ENCODE results near the gene OBSL1. TPM values are rescaled to one million over a fixed set of nuclear protein-coding genes. Genes with fewer than 3 reads are reported as not detected.

The OBSL1 gene
- total RNA-seq, 1 experiment from 2014 or later = 25.5 TPM

DNA sequence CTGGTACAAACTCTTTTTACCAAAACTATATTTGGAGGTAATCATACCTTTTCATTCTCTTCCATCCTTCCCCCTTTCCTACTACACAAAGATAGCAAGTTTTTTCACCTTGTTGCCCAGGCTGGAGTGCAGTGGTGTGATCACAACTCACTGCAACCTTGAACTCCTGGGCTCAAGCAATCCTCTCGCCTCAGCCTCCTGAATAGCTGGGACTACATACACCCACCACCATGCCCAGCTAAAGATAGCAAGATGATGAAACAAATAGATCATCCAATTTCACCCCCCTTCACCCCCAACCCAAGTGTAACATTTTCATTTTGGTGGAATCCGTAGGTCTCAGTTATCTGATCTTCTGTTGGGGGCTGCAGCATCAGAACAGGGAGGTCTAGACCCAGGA, 21.8 kb upstream of the OBSL1 start:
- no peak for ATAC-seq
- CTCF ChIA-PET = no interaction called here

DNA sequence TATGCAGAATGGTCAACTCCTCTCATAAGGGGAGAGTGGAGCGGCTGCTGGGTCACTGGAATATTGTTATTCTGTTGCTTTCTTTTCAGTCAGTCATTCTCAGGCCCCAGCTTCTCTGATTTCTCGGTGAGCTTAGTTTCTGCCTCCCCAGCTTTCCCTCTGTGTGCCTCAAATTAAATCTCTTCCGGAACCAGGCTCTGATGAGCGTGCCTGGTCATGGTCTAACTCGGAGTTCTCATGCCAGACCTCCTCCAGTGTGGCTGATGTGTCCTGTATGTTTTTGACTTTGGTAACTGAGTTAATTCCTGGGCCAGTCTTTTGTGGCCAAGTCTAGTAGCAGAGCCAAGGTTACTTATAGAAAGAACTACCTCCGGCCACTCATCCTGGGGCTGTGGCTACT, 21.4 kb upstream of the OBSL1 start:
- H3K4me1 ChIP-seq (ENCODE audit: control insufficient read depth, insufficient read depth, low read length) = 0 out of 2 replicates have a peak, but pooled peaks cover 3% of the 10 kb centered on the region
- CTCF ChIA-PET = no interaction called here
- in situ Hi-C loops (cut with HindIII; ENCODE audit: low pct_unique_long_range_greater_than_20kb, low sequenced_read_pairs) (no loop called here), intact Hi-C loops (cut with micrococcal nuclease; ENCODE audit: unreplicated experiment) (no loop called here)
- no peaks in the 10 kb centered on the region for H3K36me3 ChIP-seq (ENCODE audit: control insufficient read depth, insufficient read depth, low read length)
- POLR2A ChIA-PET = interaction anchor here (0.5 kb wide), 1 partner anchor 9 kb away, joined by 3 read pairs; no protein-coding TSS in a partner anchor
- ATAC-seq (no peak), DNase-seq (ENCODE audit: low read depth, low spot score) (no peak)
- no peaks in the 10 kb centered on the region for H3K9me3 ChIP-seq (ENCODE audit: control insufficient read depth, insufficient read depth, low read depth, low read length)
- TF ChIP-seq TCF7L2 (IDR thresholded peaks at IDR 0.05; ENCODE audit: low read depth, low read length) = no peak
- TF ChIP-seq POLR2AphosphoS5 (IDR thresholded peaks at IDR 0.05; ENCODE audit: low read depth, low read length) = no peak
- TF ChIP-seq, protein P1, sequence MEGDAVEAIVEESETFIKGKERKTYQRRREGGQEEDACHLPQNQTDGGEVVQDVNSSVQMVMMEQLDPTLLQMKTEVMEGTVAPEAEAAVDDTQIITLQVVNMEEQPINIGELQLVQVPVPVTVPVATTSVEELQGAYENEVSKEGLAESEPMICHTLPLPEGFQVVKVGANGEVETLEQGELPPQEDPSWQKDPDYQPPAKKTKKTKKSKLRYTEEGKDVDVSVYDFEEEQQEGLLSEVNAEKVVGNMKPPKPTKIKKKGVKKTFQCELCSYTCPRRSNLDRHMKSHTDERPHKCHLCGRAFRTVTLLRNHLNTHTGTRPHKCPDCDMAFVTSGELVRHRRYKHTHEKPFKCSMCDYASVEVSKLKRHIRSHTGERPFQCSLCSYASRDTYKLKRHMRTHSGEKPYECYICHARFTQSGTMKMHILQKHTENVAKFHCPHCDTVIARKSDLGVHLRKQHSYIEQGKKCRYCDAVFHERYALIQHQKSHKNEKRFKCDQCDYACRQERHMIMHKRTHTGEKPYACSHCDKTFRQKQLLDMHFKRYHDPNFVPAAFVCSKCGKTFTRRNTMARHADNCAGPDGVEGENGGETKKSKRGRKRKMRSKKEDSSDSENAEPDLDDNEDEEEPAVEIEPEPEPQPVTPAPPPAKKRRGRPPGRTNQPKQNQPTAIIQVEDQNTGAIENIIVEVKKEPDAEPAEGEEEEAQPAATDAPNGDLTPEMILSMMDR (IDR thresholded peaks at IDR 0.05) = no peak
- no peak for TF ChIP-seq SIN3A (IDR thresholded peaks at IDR 0.05; ENCODE audit: borderline replicate concordance, insufficient read depth, low read depth, low read length)
- TF ChIP-seq, protein P2, sequence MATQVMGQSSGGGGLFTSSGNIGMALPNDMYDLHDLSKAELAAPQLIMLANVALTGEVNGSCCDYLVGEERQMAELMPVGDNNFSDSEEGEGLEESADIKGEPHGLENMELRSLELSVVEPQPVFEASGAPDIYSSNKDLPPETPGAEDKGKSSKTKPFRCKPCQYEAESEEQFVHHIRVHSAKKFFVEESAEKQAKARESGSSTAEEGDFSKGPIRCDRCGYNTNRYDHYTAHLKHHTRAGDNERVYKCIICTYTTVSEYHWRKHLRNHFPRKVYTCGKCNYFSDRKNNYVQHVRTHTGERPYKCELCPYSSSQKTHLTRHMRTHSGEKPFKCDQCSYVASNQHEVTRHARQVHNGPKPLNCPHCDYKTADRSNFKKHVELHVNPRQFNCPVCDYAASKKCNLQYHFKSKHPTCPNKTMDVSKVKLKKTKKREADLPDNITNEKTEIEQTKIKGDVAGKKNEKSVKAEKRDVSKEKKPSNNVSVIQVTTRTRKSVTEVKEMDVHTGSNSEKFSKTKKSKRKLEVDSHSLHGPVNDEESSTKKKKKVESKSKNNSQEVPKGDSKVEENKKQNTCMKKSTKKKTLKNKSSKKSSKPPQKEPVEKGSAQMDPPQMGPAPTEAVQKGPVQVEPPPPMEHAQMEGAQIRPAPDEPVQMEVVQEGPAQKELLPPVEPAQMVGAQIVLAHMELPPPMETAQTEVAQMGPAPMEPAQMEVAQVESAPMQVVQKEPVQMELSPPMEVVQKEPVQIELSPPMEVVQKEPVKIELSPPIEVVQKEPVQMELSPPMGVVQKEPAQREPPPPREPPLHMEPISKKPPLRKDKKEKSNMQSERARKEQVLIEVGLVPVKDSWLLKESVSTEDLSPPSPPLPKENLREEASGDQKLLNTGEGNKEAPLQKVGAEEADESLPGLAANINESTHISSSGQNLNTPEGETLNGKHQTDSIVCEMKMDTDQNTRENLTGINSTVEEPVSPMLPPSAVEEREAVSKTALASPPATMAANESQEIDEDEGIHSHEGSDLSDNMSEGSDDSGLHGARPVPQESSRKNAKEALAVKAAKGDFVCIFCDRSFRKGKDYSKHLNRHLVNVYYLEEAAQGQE (IDR thresholded peaks at IDR 0.05; ENCODE audit: insufficient read depth in 1 of 2, low read depth in 2 of 2, low read length in 1 of 2) = no peak
- no peaks in the 10 kb centered on the region for H3K27me3 ChIP-seq (ENCODE audit: control insufficient read depth, insufficient read depth, low read length)
- no peak overlapping the region for H3K27ac ChIP-seq (ENCODE audit: low read length)
- BruUV-seq (replicated peaks) = no TSS peak
- no peak overlapping the region for H3K4me3 ChIP-seq (ENCODE audit: low read depth in 2 of 2, low read length in 2 of 2)

More for the DNA sequence above, 21.8 kb upstream of the OBSL1 start:
- in situ Hi-C loops (cut with HindIII; ENCODE audit: low pct_unique_long_range_greater_than_20kb, low sequenced_read_pairs) = no loop called here
- intact Hi-C loops (cut with micrococcal nuclease; ENCODE audit: unreplicated experiment) = no loop called here
- POLR2A ChIA-PET = interaction anchor here (0.5 kb wide), 1 partner anchor 9 kb away, joined by 3 read pairs; no protein-coding TSS in a partner anchor
- Histone ChIP-seq H3K36me3 (ENCODE audit: control insufficient read depth, insufficient read depth, low read length) (no peaks in the 10 kb centered on the region), H3K27me3 (ENCODE audit: control insufficient read depth, insufficient read depth, low read length) (no peaks in the 10 kb centered on the region), H3K4me3 (ENCODE audit: low read depth in 2 of 2, low read length in 2 of 2) (no peak overlapping the region), H3K27ac (ENCODE audit: low read length) (no peak overlapping the region), H3K4me1 (ENCODE audit: control insufficient read depth, insufficient read depth, low read length) (0 out of 2 replicates have a peak, but pooled peaks cover 3% of the 10 kb centered on the region), H3K9me3 (ENCODE audit: control insufficient read depth, insufficient read depth, low read depth, low read length) (no peaks in the 10 kb centered on the region)
- BruUV-seq (replicated peaks) = no TSS peak
- TF ChIP-seq POLR2AphosphoS5 (IDR thresholded peaks at IDR 0.05; ENCODE audit: low read depth, low read length) = no peak
- TF ChIP-seq, protein P2 (IDR thresholded peaks at IDR 0.05; ENCODE audit: insufficient read depth in 1 of 2, low read depth in 2 of 2, low read length in 1 of 2) = no peak
- TF ChIP-seq, protein P1 (IDR thresholded peaks at IDR 0.05) = no peak
- no peak for TF ChIP-seq SIN3A (IDR thresholded peaks at IDR 0.05; ENCODE audit: borderline replicate concordance, insufficient read depth, low read depth, low read length)
- no peak for TF ChIP-seq TCF7L2 (IDR thresholded peaks at IDR 0.05; ENCODE audit: low read depth, low read length)
- no peak for DNase-seq (ENCODE audit: low read depth, low spot score)

Data from Panc1 (cell line).